T-helper 22 cell (primary cell): ENCODE results near the gene RPL15.

Experiments
- DNase-seq: peaks from one replicate; pipeline ENCODE4 v3.0.0-alpha.2; 2020; ENCODE audit warnings: low read depth

The RPL15 gene

GRCh38 chr3:23931597-23931996 lies 14.7 kb downstream of the RPL15 start:
- no peak for DNase-seq

DNA sequence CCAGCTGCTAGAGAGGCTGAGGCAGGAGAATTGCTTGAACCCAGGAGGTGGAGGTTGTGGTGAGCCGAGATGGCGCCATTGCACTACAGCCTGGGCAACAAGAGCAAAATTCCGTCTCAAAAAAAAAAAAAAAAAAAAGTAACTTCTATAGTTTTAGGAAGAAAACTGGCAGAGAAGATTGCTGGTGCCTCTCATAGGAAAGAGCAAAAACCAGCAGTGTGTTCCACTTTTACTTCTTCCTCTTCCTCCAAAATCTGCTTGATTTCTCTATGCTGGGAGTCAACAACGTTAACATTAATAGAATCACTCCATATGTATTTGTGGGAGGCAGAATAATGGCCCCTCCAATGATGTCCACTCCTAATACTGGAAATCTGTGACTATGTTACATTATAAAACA lies 15.6 kb downstream of the RPL15 start:
- DNase-seq, result no peak

DNA sequence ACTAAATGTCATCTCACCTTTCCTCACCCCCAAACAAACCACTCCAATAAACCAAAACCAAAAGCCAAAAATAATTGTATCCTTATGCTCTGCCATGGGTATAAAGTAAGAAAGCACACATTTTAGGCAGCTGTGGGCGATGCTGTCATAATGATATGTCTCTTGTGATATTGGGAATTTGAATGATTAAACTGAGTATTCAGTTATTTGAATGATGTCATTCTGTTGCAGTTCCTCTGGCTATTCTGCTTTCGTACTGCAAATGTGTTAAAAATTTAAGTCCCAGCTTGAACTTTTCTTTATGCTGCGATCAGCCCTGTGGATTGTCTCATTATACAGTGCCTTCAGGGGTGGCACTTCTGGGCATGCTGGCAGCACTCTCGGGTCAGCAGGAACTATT lies 17.3 kb downstream of the RPL15 start:
- DNase-seq, result no peak

GRCh38 chr3:23937296-23937695 lies 20.4 kb downstream of the RPL15 start:
- no peak for DNase-seq

DNA sequence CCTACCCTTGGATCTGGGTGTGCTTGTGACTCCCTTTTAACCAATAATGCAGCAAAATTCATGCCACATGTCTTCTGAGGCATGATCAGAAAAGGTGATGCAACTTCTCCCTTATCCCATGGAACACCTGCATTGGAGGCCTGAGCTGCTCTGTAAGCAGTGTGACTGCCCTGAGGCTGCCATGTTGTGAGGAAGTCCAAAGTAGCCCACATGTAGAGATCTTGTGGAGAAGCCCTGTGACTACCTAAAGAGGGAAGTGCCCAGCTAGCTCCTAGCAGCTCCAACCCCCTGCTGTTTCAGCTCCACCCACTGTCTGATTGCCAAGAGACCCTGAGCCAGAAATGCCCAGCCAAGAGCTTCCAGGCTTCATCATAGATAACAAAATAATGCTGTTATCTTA lies 21.8 kb downstream of the RPL15 start:
- no peak for DNase-seq

DNA sequence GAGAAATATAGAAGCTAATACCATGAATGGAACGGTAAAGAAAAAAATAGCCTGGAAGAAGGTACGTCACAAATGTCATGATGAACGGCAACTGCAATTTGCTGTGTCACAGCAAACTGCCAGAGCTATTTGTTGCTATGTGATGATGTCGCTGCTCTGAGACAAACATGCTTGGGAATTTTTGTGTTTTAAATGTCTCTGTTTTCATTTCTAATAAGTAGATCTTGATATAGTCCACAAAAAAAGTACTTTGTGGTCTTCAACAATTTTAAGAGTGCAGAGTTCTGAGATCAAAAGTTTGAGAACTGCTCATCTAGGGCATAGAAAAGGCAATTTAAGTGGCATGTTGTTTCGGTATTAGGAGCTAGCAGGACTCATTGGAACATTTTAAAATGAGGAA lies 23.8 kb downstream of the RPL15 start:
- DNase-seq, result no peak

DNA sequence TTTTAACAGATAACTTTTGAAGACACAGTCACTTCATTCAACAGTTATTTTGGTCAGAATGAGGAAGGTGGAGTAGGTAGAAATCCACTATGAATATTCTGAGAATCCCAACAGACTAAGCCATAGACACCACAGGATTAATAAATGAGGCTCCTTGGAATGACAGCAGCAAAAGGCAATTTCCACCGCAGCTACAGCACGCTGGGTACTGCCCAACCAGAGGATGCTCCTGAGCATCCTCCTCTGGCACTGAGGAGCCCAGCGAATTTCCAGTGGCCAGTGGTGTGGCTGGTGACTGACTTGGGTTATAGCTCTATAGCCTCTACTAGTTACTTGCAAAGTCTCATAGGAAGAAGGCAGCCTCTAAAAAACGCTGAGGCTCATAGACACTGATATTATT lies 24.5 kb downstream of the RPL15 start:
- DNase-seq, result no peak

- no peak for DNase-seq
Measured at GRCh38 chr3:23942546-23942945, 25.6 kb downstream of the RPL15 start.

- DNase-seq, result no peak
Measured at GRCh38 chr3:23944007-23944783, 27.3 kb downstream of the RPL15 start.

GRCh38 chr3:23944861-23945662 lies 28.1 kb downstream of the RPL15 start, which contains the start of gene NR1D2:
Gene NR1D2, plus strand, starts transcription at chr3:23945286. Its CDS starts 293 bp downstream, at chr3:23945579.
- DNase-seq, result peak; percentile 75

- no peak for DNase-seq
Measured at GRCh38 chr3:23945663-23945912, 28.7 kb downstream of the RPL15 start.

DNA sequence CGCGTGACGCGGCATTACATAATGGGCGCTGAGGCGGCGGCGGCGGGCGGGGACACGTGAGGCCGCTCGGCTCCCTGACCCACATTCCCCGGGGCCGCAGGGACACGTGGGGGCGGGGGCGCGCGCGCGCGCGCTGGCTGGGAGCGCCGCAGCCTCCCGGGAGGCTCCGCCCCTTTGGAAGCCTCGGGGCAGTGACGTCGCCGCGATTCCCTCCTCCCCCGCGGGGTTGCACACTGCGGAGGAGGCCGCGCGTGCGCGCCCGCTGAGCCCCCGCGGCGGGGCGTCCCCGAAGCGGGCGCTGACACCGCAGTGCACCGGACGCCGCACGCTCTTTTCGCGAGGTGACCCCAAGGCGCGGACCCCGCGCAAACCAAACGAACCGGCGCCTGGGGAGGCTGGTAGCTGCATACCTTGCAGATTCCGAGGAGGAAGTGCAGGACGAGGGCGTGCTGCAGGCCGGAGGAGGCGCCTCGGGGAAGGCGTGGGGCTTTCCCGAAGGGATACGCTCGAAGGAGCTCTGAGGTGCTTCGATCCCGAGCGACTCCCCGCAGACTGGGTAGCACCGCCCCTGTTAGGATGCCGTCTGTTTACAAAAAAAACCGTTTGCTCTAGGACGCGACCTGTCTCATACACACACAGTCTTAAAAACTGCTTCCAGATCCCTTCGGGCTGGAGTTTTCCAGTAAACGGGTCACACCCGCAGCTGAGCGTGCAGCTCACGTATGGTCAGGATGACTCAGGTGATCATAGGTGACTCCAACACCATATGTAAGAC lies 29.2 kb downstream of the RPL15 start:
- peak; percentile 96 for DNase-seq

DNA sequence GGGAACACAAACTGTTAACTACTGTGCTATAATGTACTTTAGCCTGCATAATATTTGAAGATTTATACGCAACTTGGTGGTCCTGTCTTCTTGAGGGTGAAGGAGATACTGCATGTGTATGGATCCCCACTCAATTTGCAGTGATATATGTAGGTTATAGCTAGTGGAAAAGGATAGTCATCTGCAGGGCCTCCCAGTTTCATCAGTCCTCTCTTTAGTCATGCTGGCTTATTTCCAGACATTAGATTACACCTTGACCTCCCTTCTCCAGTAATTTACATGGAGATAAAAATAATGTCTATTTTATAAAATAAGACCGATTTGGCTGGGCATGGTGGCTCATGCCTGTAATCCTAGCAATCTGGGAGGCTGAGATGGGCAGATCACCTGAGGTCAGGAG lies 31.8 kb downstream of the RPL15 start:
- DNase-seq, result no peak

GRCh38 chr3:23949784-23950183 lies 32.9 kb downstream of the RPL15 start:
- DNase-seq, result no peak

DNA sequence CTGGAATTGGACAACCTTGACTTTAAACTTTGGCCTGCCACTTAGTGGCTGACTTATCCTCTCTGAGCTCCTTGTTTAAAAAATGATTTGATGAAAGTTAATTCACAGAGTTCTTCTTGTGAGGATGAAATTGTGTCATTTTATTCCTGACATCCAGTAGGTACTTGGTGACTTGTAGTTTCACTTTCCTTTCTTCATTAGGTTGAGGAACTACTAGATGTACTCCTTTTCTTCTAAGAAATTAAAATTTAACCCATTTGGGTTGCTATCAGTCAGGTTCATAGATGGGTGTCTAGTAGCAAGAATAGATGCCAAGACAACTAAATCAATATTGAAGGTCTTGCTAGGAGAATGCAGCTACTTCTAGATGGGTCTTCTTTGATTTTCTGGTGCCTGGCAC lies 33.4 kb downstream of the RPL15 start:
- DNase-seq, result no peak

GRCh38 chr3:23952646-23953045 lies 35.7 kb downstream of the RPL15 start:
- DNase-seq, result no peak

DNA sequence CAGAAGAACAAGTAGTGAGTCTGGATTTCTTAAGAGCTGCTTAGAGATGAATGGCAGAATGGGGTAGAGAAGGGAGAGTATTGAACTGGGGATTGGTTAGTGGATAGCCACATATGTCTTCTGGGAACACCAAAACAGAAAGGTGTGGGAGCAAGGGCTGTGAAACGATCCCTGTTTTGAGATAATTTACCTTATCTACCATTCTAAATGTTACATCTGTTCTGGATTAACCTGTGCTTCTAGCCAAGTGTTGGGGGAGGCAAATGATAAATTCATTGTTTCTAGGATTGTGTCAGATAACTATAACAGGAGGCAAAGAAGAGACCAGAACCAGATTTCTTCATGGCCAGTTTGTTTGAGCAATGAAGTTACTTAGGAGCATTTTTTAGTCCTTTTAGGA lies 36.6 kb downstream of the RPL15 start:
- no peak for DNase-seq

DNA sequence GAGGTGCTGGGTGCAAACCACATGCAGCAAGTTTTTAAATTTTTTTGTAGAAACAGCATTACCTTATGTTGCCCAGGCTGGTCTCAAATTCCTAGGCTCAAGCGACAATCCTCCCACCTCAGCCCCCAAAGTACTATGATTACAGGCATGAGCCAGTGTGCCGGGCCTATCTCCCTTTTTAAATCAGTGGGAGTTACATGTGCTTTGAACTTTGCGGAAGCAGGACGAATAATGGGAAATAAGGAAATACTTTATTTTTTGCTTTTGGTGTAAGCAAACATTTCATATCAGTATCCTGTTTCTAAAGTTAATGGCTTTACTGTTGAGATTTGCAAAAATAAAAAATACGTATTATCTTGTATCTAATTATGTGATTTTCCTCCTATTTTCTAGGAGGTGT lies 37.2 kb downstream of the RPL15 start:
- no peak for DNase-seq

DNA sequence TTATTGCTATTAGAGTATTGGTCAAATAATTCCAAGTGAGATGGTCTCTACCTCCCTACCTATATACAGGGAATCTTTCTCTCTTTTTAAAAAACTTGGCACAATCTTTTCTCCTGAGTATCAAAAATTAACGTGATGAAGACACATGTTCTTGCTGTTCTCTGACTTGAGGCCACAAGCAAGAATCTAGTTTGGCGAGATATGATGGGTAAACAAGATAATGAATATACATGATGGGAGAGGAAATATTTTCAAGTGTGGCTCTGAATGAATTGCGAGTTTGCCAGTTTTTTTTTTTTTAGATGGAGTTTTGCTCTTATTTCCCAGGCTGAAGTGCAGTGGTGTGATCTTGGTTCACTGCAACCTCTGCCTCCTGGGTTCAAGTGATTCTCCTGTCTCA lies 39.8 kb downstream of the RPL15 start:
- DNase-seq, result no peak

DNA sequence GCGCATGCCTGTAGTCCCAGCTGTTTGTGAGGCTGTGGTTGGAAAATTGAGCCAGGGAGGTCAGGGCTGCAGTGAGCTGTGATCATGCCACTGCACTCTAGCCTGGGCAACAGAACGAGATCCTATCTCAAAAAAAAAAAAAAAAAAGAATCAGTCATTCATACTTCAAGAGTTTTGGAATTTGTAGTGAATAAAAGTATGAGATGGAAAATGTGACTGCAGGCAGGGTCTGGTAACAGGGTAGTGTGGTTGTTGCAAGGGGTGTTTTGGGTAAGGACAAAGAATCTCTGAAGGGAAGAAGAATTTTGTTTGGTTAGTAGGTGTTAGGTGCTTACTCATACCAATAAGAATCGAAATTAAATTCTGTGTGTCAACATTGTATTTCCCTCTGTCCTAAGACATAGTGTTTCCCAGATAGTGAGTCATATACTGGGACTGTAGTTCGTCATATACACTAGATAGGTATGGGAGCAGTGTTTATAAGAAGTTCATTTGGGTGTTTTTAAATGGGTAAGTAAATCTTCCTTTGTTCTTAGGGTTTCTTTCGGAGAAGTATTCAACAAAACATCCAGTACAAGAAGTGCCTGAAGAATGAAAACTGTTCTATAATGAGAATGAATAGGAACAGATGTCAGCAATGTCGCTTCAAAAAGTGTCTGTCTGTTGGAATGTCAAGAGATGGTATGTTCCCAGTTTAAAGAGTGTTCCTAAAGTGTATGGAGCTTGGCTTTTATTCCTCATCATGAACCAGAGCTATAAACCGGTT lies 42.4 kb downstream of the RPL15 start:
- no peak for DNase-seq

GRCh38 chr3:23960649-23961048 lies 43.7 kb downstream of the RPL15 start:
- DNase-seq, result no peak

- no peak for DNase-seq
Measured at GRCh38 chr3:23961066-23961465, 44.1 kb downstream of the RPL15 start.
